ENCODE results near the gene TTC14.
"Not testable (repeated sequence)": the region's sequence is repeated elsewhere in the genome, so short reads cannot be mapped to it uniquely, and the experiment has no call there.

The TTC14 gene

GRCh38 chr3:180601688-180602666 lies at the start of gene TTC14:
Gene TTC14 (plus strand): TSS chr3:180602163. CDS start chr3:180602262, 99 bp downstream.
- DNase-seq (ENCODE audit: low read depth in 2 of 2, low spot score in 1 of 2) = peak; percentile 85 to 88

- DNase-seq (ENCODE audit: low read depth in 2 of 2, low spot score in 1 of 2) = no peak
These were observed 38.6 kb upstream of the TTC14 start for GRCh38 chr3:180563406-180563805.

- DNase-seq (ENCODE audit: low read depth in 2 of 2, low spot score in 1 of 2) = no peak
These were observed 37.3 kb upstream of the TTC14 start for GRCh38 chr3:180564676-180565075.

GRCh38 chr3:180570238-180570637 lies 31.7 kb upstream of the TTC14 start:
- no peak for DNase-seq (ENCODE audit: low read depth in 2 of 2, low spot score in 1 of 2)

GRCh38 chr3:180571831-180572598 lies 29.9 kb upstream of the TTC14 start:
- no peak for DNase-seq (ENCODE audit: low read depth in 2 of 2, low spot score in 1 of 2)

- DNase-seq (ENCODE audit: low read depth in 2 of 2, low spot score in 1 of 2) = no peak
These were observed 26.4 kb upstream of the TTC14 start for GRCh38 chr3:180575571-180575970.

GRCh38 chr3:180580934-180581333 lies 21.0 kb upstream of the TTC14 start:
- no peak for DNase-seq (ENCODE audit: low read depth in 2 of 2, low spot score in 1 of 2)

- DNase-seq (ENCODE audit: low read depth in 2 of 2, low spot score in 1 of 2) = no peak
These were observed 11.6 kb upstream of the TTC14 start for GRCh38 chr3:180590396-180590795.

- DNase-seq (ENCODE audit: low read depth in 2 of 2, low spot score in 1 of 2) = not testable (repeated sequence)
These were observed 8.3 kb upstream of the TTC14 start for GRCh38 chr3:180593631-180594030.

- no peak for DNase-seq (ENCODE audit: low read depth in 2 of 2, low spot score in 1 of 2)
These were observed 7.1 kb upstream of the TTC14 start for GRCh38 chr3:180594631-180595558.

GRCh38 chr3:180595559-180595935 lies 6.4 kb upstream of the TTC14 start:
- DNase-seq (ENCODE audit: low read depth in 2 of 2, low spot score in 1 of 2) = no peak

- no peak for DNase-seq (ENCODE audit: low read depth in 2 of 2, low spot score in 1 of 2)
These were observed 1.5 kb upstream of the TTC14 start for GRCh38 chr3:180600473-180600872.

- DNase-seq (ENCODE audit: low read depth in 2 of 2, low spot score in 1 of 2) = no peak
These were observed 9.0 kb downstream of the TTC14 start for GRCh38 chr3:180611006-180611405.

GRCh38 chr3:180612364-180612763 lies 10.4 kb downstream of the TTC14 start:
- no peak for DNase-seq (ENCODE audit: low read depth in 2 of 2, low spot score in 1 of 2)

- no peak for DNase-seq (ENCODE audit: low read depth in 2 of 2, low spot score in 1 of 2)
These were observed 14.0 kb downstream of the TTC14 start for GRCh38 chr3:180615954-180616353.

- DNase-seq (ENCODE audit: low read depth in 2 of 2, low spot score in 1 of 2) = no peak
These were observed 15.1 kb downstream of the TTC14 start for GRCh38 chr3:180617049-180617448.

- not testable (repeated sequence) for DNase-seq (ENCODE audit: low read depth in 2 of 2, low spot score in 1 of 2)
These were observed 16.6 kb downstream of the TTC14 start for GRCh38 chr3:180618563-180618962.

GRCh38 chr3:180619723-180620122 lies 17.8 kb downstream of the TTC14 start:
- DNase-seq (ENCODE audit: low read depth in 2 of 2, low spot score in 1 of 2) = no peak

GRCh38 chr3:180624714-180625113 lies 22.8 kb downstream of the TTC14 start:
- no peak for DNase-seq (ENCODE audit: low read depth in 2 of 2, low spot score in 1 of 2)

GRCh38 chr3:180626844-180627243 lies 24.9 kb downstream of the TTC14 start:
- DNase-seq (ENCODE audit: low read depth in 2 of 2, low spot score in 1 of 2) = no peak

- DNase-seq (ENCODE audit: low read depth in 2 of 2, low spot score in 1 of 2) = no peak
These were observed 28.4 kb downstream of the TTC14 start for GRCh38 chr3:180630371-180630770.

Measured in stimulated activated CD8-positive, alpha-beta memory T cell treated with anti-CD3 and anti-CD28 coated beads, Interleukin-4, amount 100 ng/mL, for 4 hours (primary cell).